ENCODE measurements around the gene PYDC1.

DNA sequence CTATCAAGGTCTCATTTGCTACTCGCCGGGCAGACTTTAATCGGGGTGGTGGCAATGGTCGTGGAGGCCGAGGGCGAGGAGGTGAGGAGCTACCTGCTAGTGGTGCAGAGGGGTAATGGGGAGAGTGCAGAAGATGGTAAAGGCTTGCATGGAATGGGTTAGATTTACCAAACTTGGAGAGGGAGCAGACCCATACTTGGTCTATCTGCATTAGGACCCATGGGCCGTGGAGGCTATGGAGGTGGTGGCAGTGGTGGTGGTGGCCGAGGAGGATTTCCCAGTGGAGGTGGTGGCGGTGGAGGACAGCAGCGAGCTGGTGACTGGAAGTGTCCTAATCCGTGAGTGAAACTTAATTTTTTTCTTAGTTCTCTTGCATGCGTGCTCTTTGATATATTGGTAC is 26.9 kb downstream of the PYDC1 start:
- TF ChIP-seq CTCF (conservative IDR thresholded peaks at IDR 0.05; ENCODE audit: low read length) (no peak), EZH2phosphoT487 (IDR thresholded peaks at IDR 0.05; ENCODE audit: borderline replicate concordance) (no peak)
